ENCODE measurements around the gene RGSL1. TPM values are rescaled to one million over a fixed set of nuclear protein-coding genes. Genes with fewer than 3 reads are reported as not detected.

RGSL1 gene
- total RNA-seq, 1 experiment from 2014 or later, result not detected

- TF ChIP-seq, protein P1, sequence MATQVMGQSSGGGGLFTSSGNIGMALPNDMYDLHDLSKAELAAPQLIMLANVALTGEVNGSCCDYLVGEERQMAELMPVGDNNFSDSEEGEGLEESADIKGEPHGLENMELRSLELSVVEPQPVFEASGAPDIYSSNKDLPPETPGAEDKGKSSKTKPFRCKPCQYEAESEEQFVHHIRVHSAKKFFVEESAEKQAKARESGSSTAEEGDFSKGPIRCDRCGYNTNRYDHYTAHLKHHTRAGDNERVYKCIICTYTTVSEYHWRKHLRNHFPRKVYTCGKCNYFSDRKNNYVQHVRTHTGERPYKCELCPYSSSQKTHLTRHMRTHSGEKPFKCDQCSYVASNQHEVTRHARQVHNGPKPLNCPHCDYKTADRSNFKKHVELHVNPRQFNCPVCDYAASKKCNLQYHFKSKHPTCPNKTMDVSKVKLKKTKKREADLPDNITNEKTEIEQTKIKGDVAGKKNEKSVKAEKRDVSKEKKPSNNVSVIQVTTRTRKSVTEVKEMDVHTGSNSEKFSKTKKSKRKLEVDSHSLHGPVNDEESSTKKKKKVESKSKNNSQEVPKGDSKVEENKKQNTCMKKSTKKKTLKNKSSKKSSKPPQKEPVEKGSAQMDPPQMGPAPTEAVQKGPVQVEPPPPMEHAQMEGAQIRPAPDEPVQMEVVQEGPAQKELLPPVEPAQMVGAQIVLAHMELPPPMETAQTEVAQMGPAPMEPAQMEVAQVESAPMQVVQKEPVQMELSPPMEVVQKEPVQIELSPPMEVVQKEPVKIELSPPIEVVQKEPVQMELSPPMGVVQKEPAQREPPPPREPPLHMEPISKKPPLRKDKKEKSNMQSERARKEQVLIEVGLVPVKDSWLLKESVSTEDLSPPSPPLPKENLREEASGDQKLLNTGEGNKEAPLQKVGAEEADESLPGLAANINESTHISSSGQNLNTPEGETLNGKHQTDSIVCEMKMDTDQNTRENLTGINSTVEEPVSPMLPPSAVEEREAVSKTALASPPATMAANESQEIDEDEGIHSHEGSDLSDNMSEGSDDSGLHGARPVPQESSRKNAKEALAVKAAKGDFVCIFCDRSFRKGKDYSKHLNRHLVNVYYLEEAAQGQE (IDR thresholded peaks at IDR 0.05; ENCODE audit: insufficient read depth in 1 of 2, low read depth in 2 of 2, low read length in 1 of 2), result no peak
- no peak for TF ChIP-seq POLR2AphosphoS5 (IDR thresholded peaks at IDR 0.05; ENCODE audit: low read depth, low read length)
- no peak for TF ChIP-seq SIN3A (IDR thresholded peaks at IDR 0.05; ENCODE audit: borderline replicate concordance, insufficient read depth, low read depth, low read length)
- TF ChIP-seq CTCF (IDR thresholded peaks at IDR 0.05), result no peak
- TF ChIP-seq TCF7L2 (IDR thresholded peaks at IDR 0.05; ENCODE audit: low read depth, low read length), result no peak
- Histone ChIP-seq H3K9me3 (ENCODE audit: control insufficient read depth, insufficient read depth, low read depth, low read length) (no peaks in the 10 kb centered on the region), H3K27ac (ENCODE audit: low read length) (no peak overlapping the region), H3K4me3 (ENCODE audit: low read depth in 2 of 2, low read length in 2 of 2) (no peak overlapping the region), H3K4me1 (ENCODE audit: control insufficient read depth, insufficient read depth, low read length) (no peaks in the 10 kb centered on the region), H3K36me3 (ENCODE audit: control insufficient read depth, insufficient read depth, low read length) (no peaks in the 10 kb centered on the region), H3K27me3 (ENCODE audit: control insufficient read depth, insufficient read depth, low read length) (no peaks in the 10 kb centered on the region; the same call in 1 of the 2 replicates)
- intact Hi-C loops (cut with micrococcal nuclease; ENCODE audit: unreplicated experiment) (no loop called here), in situ Hi-C loops (cut with HindIII; ENCODE audit: low pct_unique_long_range_greater_than_20kb, low sequenced_read_pairs) (no loop called here)
- ChIA-PET CTCF (no interaction called here), POLR2A (no interaction called here)
- DNase-seq (ENCODE audit: low read depth, low spot score), result no peak
- no TSS peak for BruUV-seq (replicated peaks)
- ATAC-seq, result no peak
These were observed 36.5 kb upstream of the RGSL1 start for GRCh38 chr1:182413486-182413885.

DNA sequence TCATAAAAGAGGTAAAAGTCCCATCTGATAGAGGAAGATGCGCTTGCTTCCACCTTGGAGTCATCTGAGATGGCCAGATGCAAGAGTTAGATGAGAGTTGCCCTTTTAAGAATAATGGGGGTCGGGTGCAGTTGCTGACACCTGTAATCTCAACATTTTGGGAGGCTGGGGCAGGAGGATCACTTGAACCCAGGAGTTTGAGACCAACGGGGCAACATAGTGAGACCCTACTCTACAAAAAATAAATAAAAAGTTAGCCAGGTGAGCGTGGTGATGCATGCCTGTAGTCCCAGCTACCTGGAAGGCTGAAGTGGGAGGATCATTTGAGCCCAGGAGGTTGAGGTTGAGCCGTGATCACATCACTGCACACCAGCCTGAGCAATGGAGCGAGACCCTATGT is 36.0 kb upstream of the RGSL1 start:
- BruUV-seq (replicated peaks), result no TSS peak
- no peak for ATAC-seq
- Histone ChIP-seq H3K4me1 (ENCODE audit: control insufficient read depth, insufficient read depth, low read length) (no peaks in the 10 kb centered on the region), H3K4me3 (ENCODE audit: low read depth in 2 of 2, low read length in 2 of 2) (no peak overlapping the region), H3K9me3 (ENCODE audit: control insufficient read depth, insufficient read depth, low read depth, low read length) (no peaks in the 10 kb centered on the region), H3K36me3 (ENCODE audit: control insufficient read depth, insufficient read depth, low read length) (no peaks in the 10 kb centered on the region), H3K27ac (ENCODE audit: low read length) (no peak overlapping the region), H3K27me3 (ENCODE audit: control insufficient read depth, insufficient read depth, low read length) (no peaks in the 10 kb centered on the region; the same call in 1 of the 2 replicates)
- intact Hi-C loops (cut with micrococcal nuclease; ENCODE audit: unreplicated experiment), result no loop called here
- DNase-seq (ENCODE audit: low read depth, low spot score), result no peak
- CTCF ChIA-PET, result no interaction called here
- TF ChIP-seq TCF7L2 (IDR thresholded peaks at IDR 0.05; ENCODE audit: low read depth, low read length) (no peak), POLR2AphosphoS5 (IDR thresholded peaks at IDR 0.05; ENCODE audit: low read depth, low read length) (no peak)
- TF ChIP-seq, protein P1 (IDR thresholded peaks at IDR 0.05; ENCODE audit: insufficient read depth in 1 of 2, low read depth in 2 of 2, low read length in 1 of 2), result no peak
- POLR2A ChIA-PET, result no interaction called here
- in situ Hi-C loops (cut with HindIII; ENCODE audit: low pct_unique_long_range_greater_than_20kb, low sequenced_read_pairs), result no loop called here

All from Panc1 (cell line).